COLO829 (cell line): ENCODE results near the gene TMEM131.
"Not testable (repeated sequence)": the region's sequence is repeated elsewhere in the genome, so short reads cannot be mapped to it uniquely, and the experiment has no call there.

Experiments used
- DNase-seq: peaks from one replicate; pipeline ENCODE4 v3.0.0; 2012; ENCODE audit warnings: low spot score

Gene TMEM131

GRCh38 chr2:97953853-97954252, 41.9 kb downstream of the TMEM131 start:
- no peak for DNase-seq

GRCh38 chr2:97952357-97952756, 43.4 kb downstream of the TMEM131 start:
- DNase-seq, result no peak

DNA sequence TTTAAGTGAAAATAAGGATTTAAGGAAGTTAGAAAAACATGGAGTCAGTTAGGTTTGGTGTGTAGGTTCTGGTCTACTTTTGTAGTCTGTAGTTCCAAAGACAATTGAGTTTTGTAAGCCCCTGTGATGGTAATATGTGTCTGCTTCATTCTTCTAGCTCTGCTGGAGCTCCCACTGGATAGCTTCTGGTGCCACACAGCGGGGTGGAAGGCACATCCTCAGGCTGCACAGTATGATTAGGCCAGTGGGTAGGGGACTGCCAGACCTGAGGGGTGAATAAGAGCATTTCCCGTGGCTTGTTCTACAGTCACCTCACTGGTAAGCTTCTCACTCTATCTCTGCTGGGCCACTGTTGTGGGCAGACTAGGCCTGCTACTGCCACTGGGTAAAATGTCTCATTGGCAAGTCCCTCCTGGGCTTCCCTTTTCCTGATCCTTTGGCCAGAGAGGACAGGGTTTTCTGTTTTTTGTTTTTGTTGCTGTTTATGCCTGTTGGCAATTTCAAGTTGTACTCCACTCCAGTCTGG, 44.5 kb downstream of the TMEM131 start:
- DNase-seq, result no peak

DNA sequence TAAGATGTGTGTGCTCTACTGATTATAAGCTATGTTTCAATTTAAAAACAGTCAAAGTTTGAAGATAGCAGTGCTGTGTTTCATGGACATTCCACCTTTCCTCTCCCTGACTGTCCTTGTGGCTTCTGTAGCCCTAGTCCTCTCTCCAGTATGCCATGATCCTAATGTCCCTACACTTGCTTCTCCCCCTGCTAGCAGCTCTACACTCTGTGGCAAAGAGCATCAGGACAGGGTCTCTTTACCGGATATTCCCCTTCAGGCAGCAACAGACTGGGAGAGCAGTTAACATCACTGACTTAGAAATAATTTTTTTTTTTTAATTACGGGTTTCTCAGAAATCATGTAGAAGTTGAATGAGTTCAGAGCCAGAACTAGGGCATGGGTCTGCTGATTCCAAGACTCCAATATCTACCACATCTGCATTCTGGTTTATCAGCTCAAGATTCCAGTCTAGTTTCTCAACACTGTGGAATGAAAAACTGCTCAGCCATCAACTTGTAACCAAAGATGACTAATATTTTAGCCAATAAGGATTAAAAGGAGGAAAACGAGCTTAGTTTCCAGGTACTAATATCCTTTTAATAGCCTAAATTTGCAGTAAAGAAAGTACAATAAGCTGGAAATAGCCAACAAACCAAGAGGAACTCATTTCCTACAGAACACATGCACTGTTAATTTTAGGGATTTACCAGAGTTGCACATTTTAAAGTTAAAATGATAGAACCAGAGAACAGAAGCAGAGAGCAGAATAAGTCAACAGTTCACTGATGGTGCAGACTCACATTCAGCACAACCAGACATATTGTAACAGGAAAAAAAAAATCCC, 45.2 kb downstream of the TMEM131 start:
- no peak for DNase-seq

- DNase-seq, result no peak
These were observed 46.8 kb downstream of the TMEM131 start for GRCh38 chr2:97948926-97949325.

DNA sequence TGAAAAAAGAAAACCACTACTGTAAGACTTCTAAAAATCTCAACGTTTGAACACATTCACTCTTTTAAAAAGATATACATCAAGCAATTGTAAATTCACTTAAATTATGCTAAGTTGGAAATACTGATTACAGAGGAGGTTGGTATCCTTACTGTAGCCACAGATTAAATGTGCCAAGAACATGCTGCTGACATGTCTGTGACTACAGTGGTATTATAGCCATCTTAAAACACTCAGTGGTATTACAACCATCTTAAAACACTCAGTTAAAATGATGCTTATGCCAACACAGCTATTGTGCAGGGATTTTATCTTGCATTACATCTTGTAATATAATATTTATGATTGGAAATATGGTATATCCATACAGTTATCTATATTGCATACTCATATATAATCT, 50.0 kb downstream of the TMEM131 start:
- no peak for DNase-seq

- no peak for DNase-seq
These were observed 58.9 kb downstream of the TMEM131 start for GRCh38 chr2:97936881-97937280.

DNA sequence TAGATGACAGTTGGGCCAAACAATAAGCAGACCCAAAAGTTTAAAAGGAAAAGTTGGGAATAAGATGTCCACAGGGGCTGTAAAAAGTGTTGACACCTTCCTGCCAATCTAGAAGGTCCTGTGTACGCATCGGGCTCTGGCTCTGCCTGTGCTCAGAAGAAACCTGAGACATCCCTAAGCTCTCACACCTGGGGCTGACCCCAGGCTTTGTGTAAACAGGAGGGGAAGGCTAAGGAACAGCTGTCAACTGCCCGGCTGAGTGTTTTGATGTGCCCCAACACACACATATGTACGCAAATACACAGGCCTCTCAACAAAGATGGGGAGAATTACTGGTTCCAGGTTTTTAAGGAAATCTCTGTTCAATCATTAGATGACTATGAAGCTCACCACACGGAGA, 59.5 kb downstream of the TMEM131 start:
- no peak for DNase-seq

DNA sequence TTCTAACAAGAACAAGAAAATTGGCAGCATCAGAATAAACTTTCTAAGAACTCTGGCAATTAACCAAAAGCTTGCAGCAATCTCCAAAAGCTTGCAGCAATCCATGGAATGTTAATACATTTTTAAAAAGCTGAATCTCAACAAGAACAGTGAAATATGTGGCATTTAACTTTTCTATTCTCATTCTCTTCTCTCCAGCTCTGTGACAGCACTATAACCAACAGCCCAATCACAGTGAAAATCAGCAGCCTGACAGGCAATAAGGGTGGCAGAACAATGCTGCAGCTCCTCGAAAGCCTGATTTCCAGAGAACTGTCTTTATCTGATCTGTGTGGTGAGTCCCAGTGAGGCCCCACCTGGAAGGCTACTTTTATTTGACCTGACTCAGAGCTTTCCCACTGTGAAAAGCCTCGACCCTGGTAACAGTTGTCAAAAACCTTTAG, 60.0 kb downstream of the TMEM131 start:
- no peak for DNase-seq

DNA sequence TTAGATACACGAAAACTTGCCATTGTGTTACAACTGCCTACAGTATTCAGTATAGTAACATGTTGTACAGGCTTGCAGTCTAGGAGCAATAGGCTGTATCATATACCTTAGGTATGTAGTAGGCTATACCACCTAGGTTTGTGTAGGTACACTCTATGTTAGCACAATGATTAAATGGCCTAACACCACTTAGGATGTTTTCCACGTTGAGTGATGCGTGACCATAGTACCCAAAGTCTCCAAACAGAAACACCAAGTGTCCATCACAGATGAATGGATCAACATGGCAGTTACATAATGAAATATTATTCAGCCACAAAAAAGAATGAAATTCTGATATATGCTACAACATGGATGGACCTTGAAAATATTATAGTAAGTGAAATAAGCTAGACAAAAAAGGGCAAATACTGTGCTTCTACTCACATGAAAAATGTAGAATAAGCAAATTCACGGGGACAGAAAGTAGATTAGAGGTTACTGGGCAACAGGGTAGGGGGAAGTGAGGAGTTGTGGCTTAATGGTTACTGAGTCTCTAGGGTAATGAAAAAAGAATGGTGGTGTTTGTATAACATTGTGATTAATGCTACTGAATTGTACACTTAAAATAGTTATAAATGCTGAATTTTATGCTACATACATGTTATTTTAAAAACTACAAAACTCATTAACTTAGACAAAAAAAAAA, 62.6 kb downstream of the TMEM131 start:
- no peak for DNase-seq

GRCh38 chr2:97931858-97932225, 63.9 kb downstream of the TMEM131 start:
- no peak for DNase-seq

DNA sequence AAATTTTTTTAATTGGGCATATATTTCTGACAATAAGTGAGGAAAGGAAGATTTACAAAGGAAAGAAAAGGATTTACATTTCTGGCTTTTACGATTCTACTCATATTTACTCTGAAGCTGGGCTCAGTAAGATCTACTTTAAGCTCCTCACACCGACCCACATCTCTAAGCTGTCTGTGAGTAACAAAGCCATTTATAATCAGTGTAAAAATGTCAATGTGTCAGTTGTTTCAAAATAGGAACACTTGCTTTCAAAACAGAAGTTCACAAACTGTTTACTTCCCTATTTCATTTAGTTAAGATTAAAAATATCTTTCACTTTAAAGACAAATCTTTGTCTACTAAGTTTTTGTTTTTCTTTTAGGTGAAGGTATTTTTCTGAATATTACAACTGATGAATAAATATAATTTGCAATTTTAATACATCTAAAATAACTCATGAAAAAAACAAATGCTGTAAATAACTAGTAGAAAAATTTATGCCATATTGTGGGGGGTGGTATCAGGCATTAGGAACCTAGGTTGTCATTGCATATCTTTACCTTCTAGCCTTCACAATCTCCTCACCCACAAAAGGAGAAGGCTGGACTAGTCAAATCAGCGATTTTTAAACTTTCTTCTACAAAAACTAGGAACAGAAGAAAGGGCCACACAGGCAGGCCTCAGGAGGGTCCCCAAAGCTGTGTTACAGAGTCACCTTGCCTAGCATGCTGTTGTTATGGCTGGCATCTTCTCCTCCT, 64.5 kb downstream of the TMEM131 start:
- DNase-seq, result no peak

GRCh38 chr2:97928591-97928990, 67.2 kb downstream of the TMEM131 start:
- no peak for DNase-seq

DNA sequence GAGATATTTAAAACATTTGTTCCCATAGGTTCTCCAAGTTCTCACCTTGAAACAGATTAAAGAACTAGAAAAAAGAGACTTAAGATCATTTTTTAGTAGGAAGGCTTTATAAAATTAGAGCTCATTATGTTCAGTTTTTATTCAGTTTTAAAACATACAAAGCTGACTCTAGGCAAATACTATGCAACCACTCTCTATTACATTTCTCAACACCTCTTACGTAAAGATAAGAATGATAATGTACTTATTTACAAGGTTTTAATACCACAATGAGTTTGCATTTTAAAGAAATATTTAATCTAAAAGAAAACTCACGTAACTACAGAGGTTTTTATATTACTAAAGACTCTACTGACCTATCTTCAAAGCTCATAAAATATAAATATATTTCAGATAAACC, 68.8 kb downstream of the TMEM131 start:
- no peak for DNase-seq

GRCh38 chr2:97924194-97924593, 71.6 kb downstream of the TMEM131 start:
- no peak for DNase-seq

GRCh38 chr2:97919858-97920257, 75.9 kb downstream of the TMEM131 start:
- no peak for DNase-seq

GRCh38 chr2:97918818-97919217, 76.9 kb downstream of the TMEM131 start:
- no peak for DNase-seq

GRCh38 chr2:97917668-97918067, 78.1 kb downstream of the TMEM131 start:
- DNase-seq, result not testable (repeated sequence)

DNA sequence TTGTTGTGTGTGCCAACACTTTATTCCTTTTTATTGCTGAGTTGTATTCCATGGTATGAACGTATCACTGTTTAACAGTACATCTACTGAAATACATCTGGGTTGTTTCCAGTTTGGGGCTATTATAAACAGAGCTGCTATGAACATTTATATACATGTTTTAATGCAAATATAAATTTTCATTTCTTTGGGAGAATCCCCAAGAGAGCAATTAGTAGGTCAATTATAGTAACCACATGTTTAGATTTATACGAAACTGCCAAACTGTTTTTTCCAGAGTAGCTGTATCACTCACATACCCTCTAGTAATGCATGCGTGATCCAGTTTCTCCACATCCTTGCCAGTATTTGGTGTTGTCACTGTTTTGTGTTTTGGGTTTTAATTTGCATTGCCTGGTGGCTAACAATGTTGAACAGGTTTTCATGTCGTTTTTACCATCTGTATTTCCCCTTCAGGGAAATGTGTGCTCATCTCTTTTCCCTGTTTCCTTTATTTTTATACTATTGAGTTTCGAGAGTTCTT, 81.0 kb downstream of the TMEM131 start:
- DNase-seq, result no peak

GRCh38 chr2:97913846-97914245, 81.9 kb downstream of the TMEM131 start:
- DNase-seq, result no peak

DNA sequence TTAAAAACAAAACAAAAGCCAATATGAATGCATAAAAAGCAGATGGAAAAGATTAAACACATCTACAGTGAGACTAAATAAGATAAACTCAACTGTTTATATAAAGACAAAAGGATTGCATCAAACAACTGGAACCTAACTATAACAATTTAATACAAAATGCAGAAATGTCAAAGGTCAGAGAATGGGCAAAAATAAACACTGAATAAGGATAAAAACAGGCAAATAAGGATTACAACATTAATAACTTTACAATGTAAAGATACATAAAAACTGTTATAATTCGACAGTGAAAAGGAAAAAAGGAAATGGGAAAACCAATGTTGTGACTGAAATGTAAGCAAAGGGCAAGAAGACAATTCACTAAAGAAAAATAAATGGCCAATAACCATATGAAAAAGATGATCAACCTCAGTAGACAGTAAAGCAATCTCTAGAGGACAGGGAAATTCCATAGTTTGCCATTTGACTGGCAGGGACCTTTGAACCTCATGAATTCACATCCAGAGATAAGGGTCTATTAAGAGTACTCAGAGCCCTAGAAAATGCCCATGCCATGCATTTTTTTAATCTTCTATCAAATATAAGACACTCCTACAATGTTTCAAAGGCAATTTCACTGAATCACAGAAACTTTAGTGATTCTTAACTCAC, 83.7 kb downstream of the TMEM131 start:
- no peak for DNase-seq
